ENCODE measurements around the gene ACSS2.

ACSS2 gene

GRCh38 chr20:34915131-34915530, 38.7 kb downstream of the ACSS2 start:
- no peak for DNase-seq (ENCODE audit: low read depth in 3 of 3, low spot score in 1 of 3)

- DNase-seq (ENCODE audit: low read depth in 3 of 3, low spot score in 1 of 3): no peak
Measured at GRCh38 chr20:34915749-34916455, 39.5 kb downstream of the ACSS2 start.

- DNase-seq (ENCODE audit: low read depth in 3 of 3, low spot score in 1 of 3): no peak
Measured at GRCh38 chr20:34916774-34917354, 40.5 kb downstream of the ACSS2 start.

- no peak for DNase-seq (ENCODE audit: low read depth in 3 of 3, low spot score in 1 of 3)
Measured at GRCh38 chr20:34920055-34920454, 43.6 kb downstream of the ACSS2 start.

- no peak for DNase-seq (ENCODE audit: low read depth in 3 of 3, low spot score in 1 of 3)
Measured at GRCh38 chr20:34921436-34921835, 45.0 kb downstream of the ACSS2 start.

GRCh38 chr20:34922654-34923381, 46.4 kb downstream of the ACSS2 start:
- no peak for DNase-seq (ENCODE audit: low read depth in 3 of 3, low spot score in 1 of 3)

- no peak for DNase-seq (ENCODE audit: low read depth in 3 of 3, low spot score in 1 of 3)
Measured at GRCh38 chr20:34923414-34923813, 47.0 kb downstream of the ACSS2 start.

GRCh38 chr20:34925341-34925740, 48.9 kb downstream of the ACSS2 start:
- no peak for DNase-seq (ENCODE audit: low read depth in 3 of 3, low spot score in 1 of 3)

GRCh38 chr20:34925981-34926380, 49.6 kb downstream of the ACSS2 start:
- no peak for DNase-seq (ENCODE audit: low read depth in 3 of 3, low spot score in 1 of 3)

- DNase-seq (ENCODE audit: low read depth in 3 of 3, low spot score in 1 of 3): no peak
Measured at GRCh38 chr20:34926581-34926980, 50.2 kb downstream of the ACSS2 start.

GRCh38 chr20:34927736-34928135, 51.3 kb downstream of the ACSS2 start:
- no peak for DNase-seq (ENCODE audit: low read depth in 3 of 3, low spot score in 1 of 3)

- DNase-seq (ENCODE audit: low read depth in 3 of 3, low spot score in 1 of 3): no peak
Measured at GRCh38 chr20:34928411-34928810, 52.0 kb downstream of the ACSS2 start.

GRCh38 chr20:34931771-34932170, 55.4 kb downstream of the ACSS2 start:
- DNase-seq (ENCODE audit: low read depth in 3 of 3, low spot score in 1 of 3): no peak

GRCh38 chr20:34938466-34939163, 62.2 kb downstream of the ACSS2 start:
- no peak for DNase-seq (ENCODE audit: low read depth in 3 of 3, low spot score in 1 of 3)

GRCh38 chr20:34940081-34940481, 63.7 kb downstream of the ACSS2 start:
- DNase-seq (ENCODE audit: low read depth in 3 of 3, low spot score in 1 of 3): no peak

GRCh38 chr20:34941226-34941625, 64.8 kb downstream of the ACSS2 start:
- no peak for DNase-seq (ENCODE audit: low read depth in 3 of 3, low spot score in 1 of 3)

- DNase-seq (ENCODE audit: low read depth in 3 of 3, low spot score in 1 of 3): no peak
Measured at GRCh38 chr20:34942301-34942700, 65.9 kb downstream of the ACSS2 start.

- no peak for DNase-seq (ENCODE audit: low read depth in 3 of 3, low spot score in 1 of 3)
Measured at GRCh38 chr20:34943808-34944567, 67.6 kb downstream of the ACSS2 start.

- DNase-seq (ENCODE audit: low read depth in 3 of 3, low spot score in 1 of 3): no peak
Measured at GRCh38 chr20:34945315-34946077, 69.1 kb downstream of the ACSS2 start.

GRCh38 chr20:34946661-34947060, 70.2 kb downstream of the ACSS2 start:
- DNase-seq (ENCODE audit: low read depth in 3 of 3, low spot score in 1 of 3): no peak

Data from stimulated activated CD4-positive, alpha-beta T cell treated with anti-CD3 and anti-CD28 coated beads, TNF-alpha, amount 100 ng/mL, for 1 hour (primary cell).